Smooth muscle cell (in vitro differentiated cells): Measurements from ENCODE around the gene TMEM179. TPM values are rescaled to one million over a fixed set of nuclear protein-coding genes. Genes with fewer than 3 reads are reported as not detected.

Experiments used
- DNase-seq: peaks from one replicate; lab custom pipeline; 2025; ENCODE audit not compliant: unreplicated experiment; lab: John Stamatoyannopoulos, UW
- H2AFZ ChIP-seq: fragments of 200-600 bp; sonication (generic); 2 replicates; pipeline ENCODE4 v1.6.0; 2016; ENCODE audit warnings: antibody characterized with exemption, low read depth, mild to moderate bottlenecking
- H3F3A ChIP-seq: fragments of 200-600 bp; sonication (generic); 2 replicates; pipeline ENCODE4 v1.6.0; 2017; ENCODE audit warnings: antibody characterized with exemption, low read depth
- H3K27ac ChIP-seq: fragments of 200-600 bp; sonication (generic); 2 replicates; pipeline ENCODE4 v1.5.1; 2016; ENCODE audit warnings: low read depth, mild to moderate bottlenecking
- H3K27me3 ChIP-seq: fragments of 200-600 bp; sonication (generic); 2 replicates; pipeline ENCODE4 v1.6.1; 2016; ENCODE audit warnings: low read depth, mild to moderate bottlenecking
- H3K36me3 ChIP-seq: fragments of 200-600 bp; sonication (generic); 2 replicates; pipeline ENCODE4 v1.5.1; 2016; ENCODE audit warnings: low read depth
- H3K4me1 ChIP-seq: fragments of 200-600 bp; sonication (generic); 2 replicates; pipeline ENCODE4 v1.5.1; 2016; ENCODE audit warnings: low read depth
- H3K4me2 ChIP-seq: fragments of 200-600 bp; sonication (generic); 2 replicates; pipeline ENCODE4 v1.6.0; 2016; ENCODE audit warnings: mild to moderate bottlenecking
- H3K4me3 ChIP-seq: fragments of 200-600 bp; sonication (generic); 2 replicates; pipeline ENCODE4 v1.5.1; 2016; ENCODE audit warnings: mild to moderate bottlenecking
- H3K79me2 ChIP-seq: fragments of 200-600 bp; sonication (generic); 2 replicates; pipeline ENCODE4 v1.6.0; 2016; ENCODE audit warnings: low read depth, mild to moderate bottlenecking
- H3K9ac ChIP-seq: fragments of 200-600 bp; sonication (generic); 2 replicates; pipeline ENCODE4 v1.6.0; 2016; ENCODE audit warnings: low read depth
- H3K9me3 ChIP-seq: fragments of 200-600 bp; sonication (generic); replicated peaks from 2 replicates; pipeline ENCODE4 v1.5.1; 2016; ENCODE audit warnings: low read depth
- H4K20me1 ChIP-seq: fragments of 200-600 bp; sonication (generic); 2 replicates; pipeline ENCODE4 v1.6.0; 2016; ENCODE audit warnings: low read depth
- WGBS: methylation state at CpG from one replicate; pipeline ENCODE4 v1.1.7; 2016; ENCODE audit warnings: low lambda C conversion rate; 5-methylcytosine and 5-hydroxymethylcytosine counted together
- polyA plus RNA-seq: library from polyadenylated mRNA; unstranded; fragments of >200 nt; fragmentation: Nextera tagmentation; extraction: Ambion mirVana; gene quantifications from 2 replicates; pipeline ENCODE4 v1.2.1, GENCODE V29; 2016
- total RNA-seq: library from RNA; depleted of rRNA; stranded (reverse); fragments of >200 nt; gene quantifications from 2 replicates; pipeline ENCODE4 v1.2.3, GENCODE V29; 2014
- TF ChIP-seq, protein P1 (sequence below): fragments of 200-600 bp; sonication (generic); IDR thresholded peaks from 2 replicates; pipeline ENCODE4 v1.5.1; 2017; ENCODE audit warnings: borderline replicate concordance, mild to moderate bottlenecking, antibody characterized with exemption; ENCODE audit not compliant: insufficient read depth, poor library complexity, severe bottlenecking

The TMEM179 gene
- total and polyA plus RNA-seq, 2 experiments from 2014 or later: 0.87 to 4.8 TPM

DNA sequence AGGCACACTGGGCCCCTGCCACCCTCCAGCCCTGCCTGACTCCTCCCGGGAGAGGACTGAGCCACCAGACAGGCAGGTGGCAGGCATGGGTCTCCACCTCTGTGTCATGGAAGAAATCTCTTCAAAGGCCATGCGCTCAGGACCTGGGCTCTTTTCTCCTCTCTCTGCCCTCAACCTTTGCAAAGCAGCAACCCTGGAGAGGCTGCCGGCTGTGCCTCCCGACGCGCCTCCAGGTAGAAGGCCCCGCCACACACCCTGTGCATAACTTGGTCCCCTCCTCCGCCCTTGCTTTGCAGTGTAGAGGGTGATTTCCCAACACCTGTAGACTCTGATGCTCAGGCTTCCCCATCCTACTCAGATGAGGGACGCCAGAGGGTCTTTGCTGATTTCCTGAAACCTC is 28.2 kb upstream of the TMEM179 start:
- no peak overlapping the region for H2AFZ ChIP-seq
- H3K4me1 ChIP-seq: no peaks in the 10 kb centered on the region
- no peaks in the 10 kb centered on the region for H3K9me3 ChIP-seq
- no peaks in the 10 kb centered on the region for H3K79me2 ChIP-seq
- WGBS: 89% methylated on average over 9 of the region's 9 CpGs
- H3K36me3 ChIP-seq: no peaks in the 10 kb centered on the region
- no peak overlapping the region for H3K4me3 ChIP-seq
- no peaks in the 10 kb centered on the region for H3F3A ChIP-seq
- H3K27ac ChIP-seq: no peak overlapping the region
- H3K9ac ChIP-seq: no peak overlapping the region
- DNase-seq: no peak
- TF ChIP-seq, protein P1, sequence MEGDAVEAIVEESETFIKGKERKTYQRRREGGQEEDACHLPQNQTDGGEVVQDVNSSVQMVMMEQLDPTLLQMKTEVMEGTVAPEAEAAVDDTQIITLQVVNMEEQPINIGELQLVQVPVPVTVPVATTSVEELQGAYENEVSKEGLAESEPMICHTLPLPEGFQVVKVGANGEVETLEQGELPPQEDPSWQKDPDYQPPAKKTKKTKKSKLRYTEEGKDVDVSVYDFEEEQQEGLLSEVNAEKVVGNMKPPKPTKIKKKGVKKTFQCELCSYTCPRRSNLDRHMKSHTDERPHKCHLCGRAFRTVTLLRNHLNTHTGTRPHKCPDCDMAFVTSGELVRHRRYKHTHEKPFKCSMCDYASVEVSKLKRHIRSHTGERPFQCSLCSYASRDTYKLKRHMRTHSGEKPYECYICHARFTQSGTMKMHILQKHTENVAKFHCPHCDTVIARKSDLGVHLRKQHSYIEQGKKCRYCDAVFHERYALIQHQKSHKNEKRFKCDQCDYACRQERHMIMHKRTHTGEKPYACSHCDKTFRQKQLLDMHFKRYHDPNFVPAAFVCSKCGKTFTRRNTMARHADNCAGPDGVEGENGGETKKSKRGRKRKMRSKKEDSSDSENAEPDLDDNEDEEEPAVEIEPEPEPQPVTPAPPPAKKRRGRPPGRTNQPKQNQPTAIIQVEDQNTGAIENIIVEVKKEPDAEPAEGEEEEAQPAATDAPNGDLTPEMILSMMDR: no peak
- no peaks in the 10 kb centered on the region for H4K20me1 ChIP-seq
- no peaks in the 10 kb centered on the region for H3K27me3 ChIP-seq
- no peak overlapping the region for H3K4me2 ChIP-seq

DNA sequence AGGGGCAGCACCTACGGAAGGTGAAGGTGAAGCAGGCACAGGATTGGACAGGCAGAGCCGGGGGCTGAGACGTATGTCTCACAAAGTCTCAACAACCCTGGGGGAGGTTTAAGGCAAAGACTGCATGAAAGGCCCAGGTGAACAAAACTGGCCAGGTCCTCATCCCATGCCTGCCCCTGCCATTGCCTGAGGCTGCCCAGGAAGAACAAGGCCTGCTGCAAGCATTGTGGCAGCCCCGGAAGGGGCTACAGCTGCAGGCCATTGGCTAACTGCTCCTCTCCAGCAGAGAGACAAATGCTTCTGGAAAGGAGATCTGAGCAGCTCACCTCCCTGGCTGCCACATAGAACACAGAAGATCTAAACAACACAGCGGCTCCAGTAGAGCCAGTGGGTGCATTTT is 20.4 kb upstream of the TMEM179 start:
- H3K9ac ChIP-seq: no peak overlapping the region
- H3K4me1 ChIP-seq: no peaks in the 10 kb centered on the region
- no peaks in the 10 kb centered on the region for H3K36me3 ChIP-seq
- H3K4me2 ChIP-seq: no peak overlapping the region
- no peaks in the 10 kb centered on the region for H3K79me2 ChIP-seq
- TF ChIP-seq, protein P1: no peak
- no peaks in the 10 kb centered on the region for H3K9me3 ChIP-seq
- H2AFZ ChIP-seq: no peak overlapping the region
- 60% methylated on average over 5 of the region's 5 CpGs for WGBS
- no peaks in the 10 kb centered on the region for H3F3A ChIP-seq
- peaks cover 15% of the 10 kb centered on the region for H3K27me3 ChIP-seq
- no peaks in the 10 kb centered on the region for H4K20me1 ChIP-seq
- no peak overlapping the region for H3K4me3 ChIP-seq
- no peak overlapping the region for H3K27ac ChIP-seq
- no peak for DNase-seq

DNA sequence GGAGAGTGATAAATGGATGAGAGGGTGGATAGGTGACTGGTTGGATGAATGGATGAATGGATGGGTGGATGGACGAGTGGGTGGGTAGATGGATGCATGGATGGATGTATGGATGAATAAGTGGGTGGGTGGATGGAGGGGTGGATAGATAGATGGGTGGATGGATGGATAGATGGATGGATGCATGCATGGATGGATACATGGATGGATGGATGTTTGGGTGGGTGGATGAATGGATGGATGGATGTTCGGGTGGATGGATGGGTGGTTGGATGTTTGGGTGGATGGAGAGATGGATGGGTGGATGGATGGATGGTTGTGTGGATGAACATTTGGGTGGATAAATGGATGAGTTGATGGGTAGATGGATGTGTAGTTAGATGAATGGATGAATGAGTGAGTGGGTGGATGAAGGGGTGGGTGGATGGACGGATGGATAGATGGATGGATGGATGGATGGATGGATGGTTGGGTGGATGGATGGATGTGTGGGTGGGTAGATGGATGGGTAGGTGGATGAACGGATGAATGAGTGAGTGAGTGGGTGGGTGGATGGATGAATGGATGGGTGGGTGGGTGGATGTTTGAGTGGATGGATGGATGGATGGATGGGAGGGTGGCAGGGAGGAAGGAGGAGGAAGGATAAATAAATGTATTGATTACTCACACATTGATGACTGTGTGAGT is 9.7 kb upstream of the TMEM179 start:
- no peaks in the 10 kb centered on the region for H3K36me3 ChIP-seq
- no peak overlapping the region for H3K9ac ChIP-seq
- H3K27me3 ChIP-seq: peaks cover 30% of the 10 kb centered on the region
- no peaks in the 10 kb centered on the region for H3F3A ChIP-seq
- no peak overlapping the region for H3K27ac ChIP-seq
- H3K4me3 ChIP-seq: no peak overlapping the region
- no peaks in the 10 kb centered on the region for H3K9me3 ChIP-seq
- WGBS: 65% methylated on average over 3 of the region's 4 CpGs
- TF ChIP-seq, protein P1: no peak
- no peak overlapping the region for H2AFZ ChIP-seq
- H3K4me1 ChIP-seq: no peaks in the 10 kb centered on the region
- no peak for DNase-seq
- H3K4me2 ChIP-seq: no peak overlapping the region
- H3K79me2 ChIP-seq: no peaks in the 10 kb centered on the region
- H4K20me1 ChIP-seq: no peaks in the 10 kb centered on the region

DNA sequence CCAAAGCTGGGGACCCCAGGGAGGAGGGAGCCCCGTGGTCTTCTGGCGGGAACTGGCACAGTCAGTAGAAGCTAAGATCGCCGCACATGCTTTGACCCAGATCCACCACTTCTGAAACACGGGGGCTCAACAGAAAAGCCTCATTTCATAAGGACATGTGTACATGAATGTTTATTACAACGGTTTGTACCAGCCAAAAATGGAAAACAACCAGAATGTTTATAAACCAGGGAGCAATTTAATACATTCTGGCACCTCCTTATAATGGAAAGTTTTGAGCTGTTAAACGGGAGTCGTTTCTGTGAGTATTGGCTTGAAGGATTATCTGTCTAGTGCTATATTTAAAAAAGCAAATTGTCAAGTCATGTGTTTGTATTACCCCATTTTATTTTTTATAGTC is 7.3 kb upstream of the TMEM179 start:
- WGBS: 70% methylated on average over 8 of the region's 8 CpGs
- Histone ChIP-seq H3K27me3 (peaks cover 40% of the 10 kb centered on the region), H3K4me1 (no peaks in the 10 kb centered on the region), H2AFZ (no peak overlapping the region), H3K9ac (no peak overlapping the region), H3K4me3 (no peak overlapping the region), H4K20me1 (no peaks in the 10 kb centered on the region), H3F3A (no peaks in the 10 kb centered on the region), H3K4me2 (no peak overlapping the region), H3K27ac (no peak overlapping the region), H3K79me2 (no peaks in the 10 kb centered on the region), H3K36me3 (no peaks in the 10 kb centered on the region), H3K9me3 (no peaks in the 10 kb centered on the region)
- TF ChIP-seq, protein P1: no peak
- no peak for DNase-seq
